GM19023 (cell line): ENCODE measurements around the gene NOXA1.
"Not testable (repeated sequence)": the region's sequence is repeated elsewhere in the genome, so short reads cannot be mapped to it uniquely, and the experiment has no call there.

Experiments
- ATAC-seq: cut with Tn5 transposase; IDR thresholded peaks from one replicate; pipeline ENCODE4 v1.9.1; 2021; ENCODE audit warnings: mild to moderate bottlenecking, moderate library complexity; ENCODE audit not compliant: unreplicated experiment

NOXA1 gene

DNA sequence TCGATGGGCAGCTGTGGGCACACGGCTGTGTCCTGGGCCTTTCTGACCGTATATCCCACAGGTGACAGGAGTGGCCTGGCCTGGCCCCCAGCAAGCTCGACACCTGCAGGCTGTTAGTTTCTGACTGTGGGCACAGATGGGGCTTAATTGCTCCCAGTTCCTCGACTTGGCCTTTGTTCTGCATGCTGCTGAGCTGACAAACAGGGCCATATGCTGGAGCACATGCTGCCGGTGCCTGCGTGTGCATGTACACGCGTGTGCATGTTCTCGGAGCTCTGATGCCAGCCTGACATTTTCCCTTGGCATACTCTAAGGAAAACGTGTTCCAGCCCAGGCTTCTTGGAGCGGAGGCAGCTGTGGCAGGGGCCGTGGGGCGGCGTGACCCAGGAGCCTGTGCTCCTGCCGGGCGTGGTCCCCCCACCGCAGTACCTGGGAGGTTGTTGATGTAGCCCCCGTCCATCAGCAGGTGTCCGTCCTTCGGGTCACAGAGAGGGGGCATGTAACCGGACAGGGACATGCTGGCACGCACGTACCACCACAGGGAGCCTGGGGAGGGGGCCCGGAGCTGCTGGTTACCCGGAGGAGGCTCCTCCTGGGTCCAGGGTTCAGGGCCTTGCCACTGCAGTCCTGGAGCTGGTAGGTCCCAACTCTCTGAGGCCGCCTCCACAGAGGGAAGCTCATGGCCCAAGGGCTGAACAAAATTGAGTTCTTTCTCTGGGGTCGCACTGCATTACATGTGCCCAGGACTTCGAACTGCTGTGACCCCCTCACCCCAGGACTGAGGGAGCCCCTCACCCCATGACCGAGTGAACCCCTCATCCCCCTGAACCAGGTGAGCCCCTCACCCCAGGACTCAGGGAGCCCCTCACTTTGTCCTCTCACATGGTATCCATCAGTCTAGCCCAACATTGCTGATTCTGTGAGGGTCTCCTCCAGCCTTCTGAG is 40.1 kb downstream of the NOXA1 start:
- ATAC-seq: no peak

DNA sequence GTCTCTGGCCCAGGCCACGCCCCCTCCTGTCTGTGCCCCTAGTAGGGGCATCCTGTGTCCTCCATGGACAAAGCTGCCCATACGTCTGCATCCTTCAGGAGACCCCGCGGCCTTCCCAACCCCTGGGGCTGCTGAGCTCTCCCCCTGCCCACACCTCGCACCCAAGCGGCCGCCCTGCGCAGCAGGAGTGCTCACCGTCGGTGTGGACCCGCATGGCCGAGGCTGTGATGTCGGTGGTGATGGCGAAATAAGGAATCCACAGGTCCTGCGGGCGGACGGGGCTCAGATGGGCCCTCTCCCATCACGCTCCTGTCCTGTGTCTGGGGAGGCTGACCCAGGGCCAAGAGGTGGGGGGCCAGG is 40.7 kb downstream of the NOXA1 start:
- no peak for ATAC-seq

DNA sequence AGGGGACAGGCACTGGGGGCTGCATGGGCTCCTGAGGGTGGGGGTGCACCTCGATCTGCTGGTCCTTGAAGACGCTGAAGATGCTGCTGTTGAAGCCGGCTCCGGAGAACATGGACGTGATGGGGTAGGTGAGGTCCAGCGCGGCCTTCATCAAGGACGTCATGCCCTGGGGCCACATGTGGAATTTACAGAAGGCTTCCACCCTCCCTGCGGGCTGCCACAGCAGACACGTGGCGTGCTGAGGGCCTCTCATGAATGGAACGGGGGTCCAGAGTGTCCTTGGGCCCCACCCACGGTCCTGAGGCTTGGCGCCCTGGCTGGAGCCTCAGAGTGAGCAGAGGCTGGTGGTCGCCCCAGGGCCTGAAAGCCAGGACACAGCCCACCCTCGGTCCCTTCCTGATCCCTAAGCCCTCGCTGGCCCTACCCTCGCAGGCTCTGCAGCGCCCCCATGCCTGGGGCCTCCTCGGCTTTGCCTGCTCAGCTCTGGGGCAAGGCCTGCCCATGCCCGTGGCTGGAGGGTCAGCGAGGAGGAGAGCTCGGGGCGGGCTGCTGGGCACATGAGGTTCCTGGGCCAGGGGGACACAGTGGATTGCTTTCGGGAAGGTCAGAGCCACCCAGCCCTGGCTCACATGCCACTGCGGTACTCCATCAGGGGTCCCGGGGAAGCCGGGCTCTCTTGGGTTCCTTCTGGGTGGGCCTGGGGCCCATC is 41.3 kb downstream of the NOXA1 start:
- no peak for ATAC-seq

DNA sequence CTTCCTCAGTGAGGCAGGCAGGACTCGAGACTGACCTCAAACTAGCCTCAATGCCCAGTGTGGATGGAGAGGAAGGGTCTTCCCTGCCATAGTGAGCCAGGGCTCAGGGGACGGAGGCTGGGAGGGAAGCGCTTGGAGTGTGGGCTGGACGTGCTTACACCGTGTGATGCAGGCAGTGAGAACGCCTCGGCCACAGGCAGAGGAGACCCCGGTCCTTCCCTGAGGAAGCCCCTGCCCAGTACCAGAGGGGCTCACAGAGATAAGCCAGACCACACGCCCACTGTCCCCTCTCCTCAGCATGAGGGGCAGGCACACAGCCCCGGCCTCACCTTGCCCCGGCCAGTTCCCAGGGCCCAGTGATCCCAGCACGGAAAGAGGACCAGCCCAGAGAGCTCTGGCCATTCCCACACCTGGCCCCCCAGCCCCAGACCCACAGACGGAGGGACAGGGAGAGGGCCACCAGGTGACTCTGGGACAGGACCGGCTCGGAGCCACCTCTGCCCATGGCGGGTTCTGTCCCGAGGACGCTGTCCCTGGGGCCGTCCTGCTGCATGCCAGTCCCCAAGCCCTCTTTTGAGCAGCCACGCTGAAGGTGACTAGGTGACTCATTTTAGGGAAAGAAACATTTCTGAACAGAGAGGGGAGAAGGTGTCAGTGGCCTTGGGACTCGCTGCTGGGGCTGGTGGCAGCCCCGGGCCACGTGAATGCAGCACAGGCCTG is 42.0 kb downstream of the NOXA1 start:
- ATAC-seq: no peak

DNA sequence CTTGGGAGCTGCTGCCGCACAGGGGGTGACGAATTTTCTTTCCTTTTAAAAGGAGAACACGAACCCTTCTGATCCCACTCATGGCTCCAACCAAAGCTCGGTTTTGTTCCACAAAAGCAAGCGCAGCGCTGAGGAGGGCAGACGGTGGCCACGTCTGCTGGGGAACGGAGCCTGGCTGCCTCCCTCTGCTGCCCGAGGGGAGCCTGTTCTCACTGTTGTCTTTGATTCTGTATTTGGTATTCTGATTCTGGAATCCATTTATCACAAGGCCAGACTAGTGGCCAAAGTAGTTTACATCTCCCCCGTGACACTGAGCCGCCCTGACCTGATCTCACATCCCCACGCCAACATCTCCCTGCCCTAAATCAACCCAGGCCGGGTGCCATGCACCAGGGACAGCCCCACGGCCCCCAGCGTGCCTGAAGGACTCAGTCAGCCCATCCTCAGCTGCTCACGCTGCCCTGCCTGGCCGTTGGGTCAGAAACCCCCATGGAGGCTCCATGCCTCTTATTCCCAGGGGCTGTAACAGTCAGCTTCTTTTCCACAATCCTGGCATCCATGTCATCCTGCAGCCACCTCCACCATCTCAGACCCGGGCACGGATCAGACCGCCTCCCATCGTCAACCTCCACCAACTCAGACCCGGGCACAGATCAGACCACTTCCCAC is 42.7 kb downstream of the NOXA1 start:
- no peak for ATAC-seq

DNA sequence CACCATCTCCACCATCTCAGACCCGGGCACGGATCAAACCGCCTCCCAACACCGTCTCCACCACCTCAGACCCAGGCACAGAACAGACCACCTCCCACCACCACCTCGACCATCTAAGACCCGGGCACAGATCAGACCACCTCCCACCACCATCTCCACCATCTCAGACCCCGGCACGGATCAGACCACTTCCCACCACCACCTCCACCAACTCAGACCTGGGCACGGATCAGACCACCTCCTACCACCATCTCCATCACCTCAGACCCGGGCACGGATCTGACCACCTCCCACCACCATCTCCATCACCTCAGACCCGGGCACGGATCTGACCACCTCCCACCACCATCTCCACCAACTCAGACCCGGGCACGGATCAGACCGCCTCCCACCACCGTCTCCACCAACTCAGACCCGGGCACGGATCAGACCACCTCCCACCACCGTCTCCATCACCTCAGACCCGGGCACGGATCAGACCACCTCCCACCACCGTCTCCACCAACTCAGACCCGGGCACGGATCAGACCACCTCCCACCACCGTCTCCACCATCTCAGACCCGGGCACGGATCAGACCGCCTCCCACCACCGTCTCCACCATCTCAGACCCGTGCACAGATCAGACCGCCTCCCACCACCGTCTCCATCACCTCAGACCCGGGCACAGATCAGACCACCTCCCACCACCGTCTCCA is 43.3 kb downstream of the NOXA1 start:
- not testable (repeated sequence) for ATAC-seq

DNA sequence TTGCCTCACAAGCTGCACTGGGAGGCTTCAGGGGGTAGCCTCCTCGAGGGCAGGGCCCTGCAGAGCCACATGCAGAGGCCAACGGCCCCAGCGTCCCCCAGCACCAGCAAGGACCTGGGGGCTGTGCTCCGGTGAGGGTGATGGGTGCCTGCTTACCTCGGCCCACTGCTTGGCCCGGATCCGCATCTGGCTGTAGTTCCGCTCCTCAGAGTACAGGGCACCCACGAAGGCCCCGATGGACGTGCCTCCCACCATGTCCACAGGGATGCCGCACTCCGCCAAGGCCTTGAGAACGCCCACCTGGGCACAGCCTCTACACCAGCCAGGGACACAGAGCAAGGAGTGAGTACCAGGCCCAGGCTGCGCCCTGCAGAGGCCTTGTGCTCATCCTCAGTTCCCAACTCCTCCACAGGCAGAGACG is 44.0 kb downstream of the NOXA1 start:
- ATAC-seq: no peak

DNA sequence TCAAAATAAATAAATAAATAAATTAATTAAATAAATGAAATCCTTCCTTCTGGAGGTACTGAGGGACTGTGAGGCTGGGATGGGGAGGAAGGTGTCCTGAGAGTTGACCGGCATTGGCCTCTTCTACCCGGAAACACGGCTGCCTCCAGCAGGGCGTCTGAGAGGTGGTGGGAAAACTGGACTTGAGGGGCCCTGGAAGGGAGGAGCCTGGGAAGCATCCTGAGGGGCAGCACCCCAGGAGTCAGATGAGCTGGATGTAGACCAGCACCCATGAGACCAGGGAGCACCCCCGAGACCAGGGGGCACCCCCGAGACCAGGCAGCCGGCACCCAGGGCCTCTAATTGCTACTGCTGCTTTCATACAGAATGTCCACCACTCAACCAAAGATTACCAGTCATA is 44.7 kb downstream of the NOXA1 start:
- ATAC-seq: no peak

DNA sequence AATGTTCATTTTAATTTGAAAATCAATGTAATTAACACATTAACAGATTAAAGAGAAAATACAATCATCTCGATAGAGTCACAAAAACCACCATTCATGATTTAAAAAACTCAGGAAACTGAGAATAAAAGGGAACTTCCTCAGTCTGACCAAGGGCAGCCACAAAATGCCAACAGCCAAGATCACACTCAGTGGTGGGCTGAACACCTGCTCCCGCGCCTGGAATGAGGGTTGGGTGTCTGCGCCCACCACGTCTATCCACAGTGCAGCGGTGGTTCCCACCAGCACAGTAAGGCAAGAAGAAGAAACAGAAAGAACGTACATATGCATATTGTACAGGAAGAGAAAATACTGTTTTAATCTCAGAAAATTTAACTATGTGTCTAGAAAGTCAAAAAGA is 47.6 kb downstream of the NOXA1 start:
- no peak for ATAC-seq

DNA sequence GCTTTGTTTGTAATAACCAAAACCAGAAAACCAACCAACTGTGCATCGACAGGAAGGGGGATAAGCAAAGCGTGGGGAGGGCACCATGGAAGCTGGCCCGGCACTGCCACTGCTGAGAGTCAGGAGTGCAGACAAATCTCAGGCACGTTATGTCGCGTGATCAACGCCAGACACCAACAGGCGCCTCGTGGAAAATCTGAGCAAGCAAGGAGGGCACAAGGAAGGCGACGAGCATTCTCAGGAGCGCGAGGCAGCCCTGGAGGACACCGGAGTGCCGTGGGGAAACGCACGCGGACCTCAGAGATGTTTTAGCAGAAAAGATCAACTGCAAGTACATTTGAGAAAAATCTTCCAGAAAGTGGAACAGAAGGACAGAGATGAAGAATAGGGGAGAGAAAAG is 51.1 kb downstream of the NOXA1 start:
- no peak for ATAC-seq

DNA sequence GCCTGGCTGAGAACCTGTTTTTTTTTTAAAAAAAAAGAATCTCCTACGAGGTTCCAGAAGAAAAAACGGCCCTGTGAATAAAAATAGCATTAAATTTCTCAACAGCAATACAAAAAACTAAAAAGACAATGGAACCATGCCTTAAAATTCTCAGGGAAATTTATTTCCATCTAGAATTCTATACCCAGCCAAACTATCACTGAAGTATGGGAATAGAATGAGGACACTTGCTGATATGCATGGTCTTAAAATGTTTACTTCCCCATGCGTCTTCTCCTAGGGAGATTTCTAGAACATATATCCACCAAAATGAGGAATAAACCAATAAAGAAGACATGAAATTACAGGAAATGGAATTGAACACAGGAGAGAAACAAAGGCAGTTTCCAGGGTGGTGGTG is 52.5 kb downstream of the NOXA1 start:
- ATAC-seq: no peak

DNA sequence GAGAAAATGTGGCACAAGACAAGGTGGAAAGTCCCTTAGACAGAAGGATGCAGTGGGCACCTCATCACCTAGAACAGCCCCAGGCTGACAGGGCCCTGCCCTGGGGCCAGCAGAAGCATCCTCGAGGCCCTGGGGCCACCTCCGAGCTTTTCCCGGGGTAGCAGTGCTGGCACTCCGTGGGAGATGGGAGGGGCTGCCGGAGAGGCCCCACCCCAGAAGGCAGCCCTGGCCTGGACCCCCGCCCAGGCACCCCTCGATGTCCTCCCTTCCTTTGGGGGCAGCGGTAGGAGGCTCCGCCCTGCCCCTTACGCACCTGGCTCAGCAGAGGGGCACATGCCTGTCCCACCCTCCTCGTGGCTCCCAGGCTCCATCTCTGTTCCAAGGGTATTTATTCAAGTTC is 53.7 kb downstream of the NOXA1 start:
- no peak for ATAC-seq

DNA sequence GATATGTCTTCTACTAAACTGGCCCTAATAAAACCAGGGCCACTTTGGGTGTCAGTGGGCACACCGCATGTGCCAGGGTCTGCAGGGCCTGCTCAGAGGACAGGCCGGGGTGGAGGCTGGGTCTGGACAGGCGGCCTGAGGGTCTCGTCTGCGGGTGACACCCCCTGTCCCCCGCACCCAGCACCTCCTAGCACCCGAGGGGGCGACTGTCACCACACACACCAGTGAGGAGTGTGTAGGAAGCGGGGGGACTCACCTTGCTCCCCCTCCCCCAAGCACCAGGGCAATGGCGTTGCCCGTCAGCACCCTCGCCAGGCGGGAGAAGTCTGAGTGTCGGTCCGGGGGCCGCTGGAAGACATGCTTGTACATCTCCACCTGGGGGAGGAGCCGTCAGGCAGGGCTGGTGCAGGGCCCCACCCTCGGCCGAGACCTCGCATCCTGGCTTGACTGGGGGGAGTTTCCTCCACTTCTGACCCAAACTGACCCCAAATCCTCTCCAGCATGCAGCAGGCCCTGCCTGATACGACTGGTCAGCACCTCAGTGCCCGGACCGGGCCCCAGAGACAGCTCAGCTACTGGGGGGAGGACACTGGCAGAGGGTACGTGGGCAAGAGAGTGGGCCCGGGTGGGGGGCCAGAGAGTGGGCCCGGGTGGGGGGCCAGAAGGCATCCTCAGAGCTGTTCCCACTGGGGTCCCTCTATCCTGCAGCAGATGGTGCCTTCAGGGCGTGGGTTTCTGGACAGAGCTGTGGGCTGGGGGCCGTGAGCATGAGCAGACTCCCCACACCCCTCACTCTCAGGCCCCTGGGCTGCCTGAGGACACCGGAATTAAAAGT is 54.8 kb downstream of the NOXA1 start:
- ATAC-seq: no peak

DNA sequence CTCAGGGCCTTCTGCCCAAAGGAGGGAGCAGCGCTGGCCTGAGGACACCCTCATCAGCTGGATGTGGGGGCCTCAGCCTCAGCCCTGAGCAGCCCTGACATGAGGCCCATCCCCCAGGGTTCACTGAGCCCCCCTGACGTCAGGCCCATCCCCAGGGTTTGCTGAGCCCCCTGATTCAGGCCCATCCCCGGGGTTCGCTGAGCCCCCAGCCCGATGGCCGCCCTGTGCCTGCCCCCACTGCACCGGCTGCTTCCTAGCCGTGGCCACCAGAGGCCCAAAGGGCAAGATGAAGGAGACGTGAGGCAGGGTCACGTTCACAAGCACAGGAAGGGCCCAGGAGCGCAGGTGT is 55.4 kb downstream of the NOXA1 start:
- ATAC-seq: no peak

DNA sequence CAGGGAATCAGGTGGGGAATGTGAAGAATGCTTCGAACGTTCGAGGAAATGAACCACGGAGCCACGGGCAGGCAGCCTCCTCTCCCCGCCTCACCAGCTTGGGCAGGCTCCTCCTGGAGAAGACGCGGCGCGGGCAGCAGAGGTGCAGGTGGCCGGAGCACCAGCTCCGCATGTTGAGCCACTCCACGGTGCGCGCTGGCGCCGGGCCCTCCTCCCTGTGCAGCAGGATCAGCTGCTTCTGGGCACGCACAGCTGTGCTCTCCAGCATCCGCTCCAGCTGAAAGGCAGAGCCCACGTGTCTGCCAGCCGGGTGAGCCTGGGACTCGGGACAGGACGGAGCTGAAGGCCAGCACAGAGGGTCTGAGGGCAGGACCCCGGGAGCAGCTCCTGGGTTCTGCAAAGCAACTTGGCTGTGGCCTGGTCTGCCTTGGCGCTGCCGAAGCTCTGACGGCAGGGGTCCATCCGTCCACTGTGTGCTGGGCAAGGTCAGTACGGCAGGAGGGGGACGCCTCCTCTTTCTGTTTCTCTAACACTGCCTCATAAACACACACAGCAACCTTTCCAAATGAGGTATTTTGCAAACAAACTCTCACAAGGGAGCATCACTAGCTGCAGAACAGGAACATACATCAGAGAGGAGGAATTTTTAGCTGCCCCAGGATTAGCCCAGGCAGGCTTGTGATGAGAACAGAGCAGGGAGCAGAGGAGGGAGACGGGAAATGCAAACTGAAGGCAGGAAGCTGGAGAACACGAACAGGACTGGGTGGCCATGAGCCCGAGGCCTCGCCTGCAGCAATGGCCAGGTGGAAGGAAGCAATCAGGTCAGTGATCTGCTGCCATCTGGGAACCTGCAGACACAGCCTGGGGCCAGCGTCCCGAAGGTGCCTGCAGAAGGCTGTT is 56.0 kb downstream of the NOXA1 start:
- no peak for ATAC-seq

DNA sequence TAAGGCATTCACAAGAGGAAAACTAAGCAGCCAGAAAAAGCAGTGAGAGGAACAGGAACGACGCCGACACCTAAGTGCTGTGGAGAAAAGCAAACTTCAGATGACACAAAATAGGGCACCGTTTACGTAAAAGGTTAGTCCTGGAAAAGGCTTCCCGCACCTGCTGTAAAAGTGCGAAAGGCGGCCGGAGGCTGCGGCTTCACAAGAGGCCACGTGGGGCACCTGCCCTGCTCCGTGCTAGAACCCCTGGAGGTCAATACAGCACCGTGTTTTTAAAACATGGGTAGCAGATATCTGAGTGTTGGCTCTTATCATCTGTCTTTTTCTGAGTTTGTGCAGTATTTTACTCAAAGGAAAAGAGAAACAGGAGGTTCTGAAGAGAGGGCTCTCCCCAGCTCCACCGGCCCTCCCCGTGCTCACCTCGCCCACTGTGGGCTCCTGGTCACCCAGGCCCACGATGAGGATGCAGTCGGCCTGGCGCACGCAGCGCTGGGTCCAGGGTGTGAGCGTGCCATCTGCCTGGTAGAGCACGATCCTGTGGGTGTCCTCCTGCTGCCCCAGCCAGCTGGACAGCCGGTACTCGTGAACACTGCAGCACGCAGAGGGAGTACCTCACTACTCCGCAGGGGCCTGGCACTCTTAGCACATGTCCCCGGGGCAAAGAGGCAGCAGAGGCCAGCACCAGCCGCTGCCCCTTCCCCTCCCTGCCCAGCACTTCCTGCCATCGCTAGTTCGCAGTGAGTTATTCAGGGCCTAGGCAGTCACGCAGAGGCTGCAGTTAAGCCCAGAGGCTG is 56.9 kb downstream of the NOXA1 start:
- ATAC-seq: no peak

DNA sequence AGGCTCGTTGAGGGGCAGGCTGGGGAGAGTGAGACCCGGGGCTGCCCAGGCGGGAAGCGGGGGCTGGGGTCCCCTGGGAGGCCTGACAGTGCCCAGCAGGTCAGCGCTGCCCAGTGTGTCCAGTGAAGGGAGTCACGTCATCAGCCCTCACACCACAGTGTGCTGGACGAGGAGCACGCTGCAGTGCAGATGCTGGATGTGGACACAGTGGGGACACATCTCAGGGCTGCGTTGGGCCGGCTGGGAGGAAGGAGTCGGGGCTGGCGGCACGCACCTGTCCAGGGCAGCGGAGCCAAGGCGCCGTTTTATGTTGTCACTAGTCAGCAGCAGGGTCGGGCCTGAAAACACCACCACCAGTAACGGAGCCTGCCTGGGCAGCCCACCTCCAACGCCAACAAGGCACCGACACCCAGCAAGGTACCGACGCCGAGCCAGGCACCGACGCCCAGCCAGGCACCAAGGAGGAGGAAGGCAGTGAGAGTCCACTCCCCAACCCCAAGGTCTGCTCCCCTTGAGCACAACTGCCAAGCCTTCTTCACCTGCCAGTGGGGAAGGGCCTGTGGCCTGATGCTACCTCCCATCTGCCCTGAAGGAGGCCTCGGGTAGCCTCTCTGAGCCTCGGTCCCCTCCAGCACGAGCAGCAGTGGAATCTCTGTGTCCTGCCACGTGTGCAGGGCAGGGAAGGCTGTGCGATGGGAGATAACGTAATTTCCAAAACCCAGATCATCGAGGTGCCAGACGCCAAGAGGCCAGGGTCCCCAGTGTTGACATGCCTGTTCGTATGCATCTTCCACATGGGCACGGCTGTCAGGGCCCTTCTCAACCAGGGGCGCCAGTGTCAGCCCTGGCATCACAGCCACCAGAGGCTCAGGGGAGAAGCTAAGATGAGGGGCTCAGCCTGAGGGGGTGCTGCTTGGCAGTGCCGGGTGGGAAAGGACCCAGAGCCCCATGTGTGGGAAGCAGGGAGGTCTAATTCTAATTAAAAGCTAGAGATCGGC is 57.8 kb downstream of the NOXA1 start:
- no peak for ATAC-seq
